H1 (cell line): ENCODE measurements around the gene TIMELESS. TPM values are rescaled to one million over a fixed set of nuclear protein-coding genes. Genes with fewer than 3 reads are reported as not detected.
"Not testable (repeated sequence)": the region's sequence is repeated elsewhere in the genome, so short reads cannot be mapped to it uniquely, and the experiment has no call there.

Experiments
- CTCF ChIA-PET: fragments of 300-600 bp; sonication (Branson Sonifier 250); formaldehyde crosslinking; loops from one replicate; lab custom pipeline; 2021; ENCODE audit not compliant: partially characterized antibody; lab: Charles Lee
- POLR2A ChIA-PET: fragments of 300-600 bp; sonication (Branson Sonifier 250); formaldehyde crosslinking; loops from one replicate; lab custom pipeline; 2021; ENCODE audit warnings: inconsistent platforms; ENCODE audit not compliant: partially characterized antibody; lab: Charles Lee
- DNase-seq, 2 experiments: peaks; one replicate each; pipeline versions ENCODE4 v3.0.0 to v3.0.0-alpha.2; 2010 to 2022; ENCODE audit warnings: low spot score in 2 of 2, low read depth in 1 of 2, mixed read lengths in 1 of 2
- FAIRE-seq: peaks from 2 replicates; lab custom pipeline; 2011; peaks lifted over from hg19 to GRCh38; lab: Jason Lieb, UNC
- H2AFZ ChIP-seq: 2 replicates; pipeline ENCODE4 v1.8.1; 2012; ENCODE audit warnings: low read length, inconsistent platforms
- H2AK5ac ChIP-seq: 2 replicates; pipeline ENCODE4 v1.6.1; 2013; ENCODE audit warnings: low read depth, low read length
- H2BK120ac ChIP-seq: replicated peaks from 2 replicates; pipeline ENCODE3; 2013; ENCODE audit warnings: low read depth, low read length, inconsistent platforms
- H2BK12ac ChIP-seq: 2 replicates; pipeline ENCODE4 v1.6.1; 2013; ENCODE audit warnings: low read depth, low read length
- H2BK15ac ChIP-seq: 2 replicates; pipeline ENCODE4 v1.6.1; 2013; ENCODE audit warnings: low read length
- H2BK20ac ChIP-seq: 2 replicates; pipeline ENCODE4 v1.6.1; 2013; ENCODE audit warnings: low read length
- H2BK5ac ChIP-seq: 2 replicates; pipeline ENCODE4 v1.6.1; 2013; ENCODE audit warnings: low read depth, low read length
- H3K14ac ChIP-seq: 2 replicates; pipeline ENCODE4 v1.6.1; 2013; ENCODE audit warnings: inconsistent platforms; ENCODE audit not compliant: insufficient read length
- H3K18ac ChIP-seq: 2 replicates; pipeline ENCODE4 v1.6.1; 2013; ENCODE audit warnings: low read length; ENCODE audit errors: extremely low read depth
- H3K23ac ChIP-seq: 2 replicates; pipeline ENCODE4 v1.6.1; 2013; ENCODE audit warnings: inconsistent platforms; ENCODE audit not compliant: insufficient read length
- H3K23me2 ChIP-seq: 2 replicates; pipeline ENCODE4 v1.6.1; 2013; ENCODE audit warnings: low read depth, low read length
- H3K27ac ChIP-seq: 2 replicates; pipeline ENCODE4 v1.6.1; 2011; ENCODE audit warnings: low read depth, low read length, inconsistent platforms
- H3K27me3 ChIP-seq, 4 experiments: replicated peaks in 1 of 4; 1 replicate in 1 of 4; 2 replicates in 3 of 4; pipeline versions ENCODE4 v1.6.1 to v1.8.1; 2011 to 2013; ENCODE audit warnings: low read length in 3 of 4, mild to moderate bottlenecking in 3 of 4, inconsistent platforms in 2 of 4, mixed read lengths in 2 of 4, moderate library complexity in 1 of 4; ENCODE audit not compliant: control insufficient read depth in 3 of 4, insufficient read depth in 3 of 4; ENCODE audit errors: extremely low read depth in 1 of 4
- H3K36me3 ChIP-seq, 4 experiments: 2 replicates each; pipeline versions ENCODE4 v1.6.1 to v1.8.1; 2011 to 2013; ENCODE audit warnings: mild to moderate bottlenecking in 4 of 4, low read length in 3 of 4, moderate library complexity in 2 of 4, control low read depth in 1 of 4, inconsistent platforms in 1 of 4; ENCODE audit not compliant: insufficient read depth in 4 of 4, control insufficient read depth in 2 of 4
- H3K4ac ChIP-seq: replicated peaks from 2 replicates; pipeline ENCODE3; 2013; ENCODE audit warnings: low read length, low read depth, mixed read lengths, inconsistent platforms; ENCODE audit not compliant: insufficient read length
- H3K4me1 ChIP-seq, 4 experiments: replicated peaks in 1 of 4; 1 replicate in 1 of 4; 2 replicates in 3 of 4; pipeline versions ENCODE4 v1.6.1 to v1.8.1; 2011 to 2013; ENCODE audit warnings: low read length in 3 of 4, inconsistent platforms in 2 of 4, mixed read lengths in 1 of 4; ENCODE audit not compliant: insufficient read depth in 4 of 4, control insufficient read depth in 3 of 4
- H3K4me2 ChIP-seq, 2 experiments: 2 replicates each; pipeline versions ENCODE4 v1.6.1 to v1.8.1; 2011 to 2013; ENCODE audit warnings: low read depth in 2 of 2, low read length in 2 of 2, control low read depth in 1 of 2, inconsistent platforms in 1 of 2, mild to moderate bottlenecking in 1 of 2; ENCODE audit not compliant: insufficient read depth in 1 of 2
- H3K4me3 ChIP-seq, 4 experiments: fragments of 200-600, 300-600 bp in 1 of 4; sonication (generic), shearing (Covaris generic), sonication (Bioruptor Twin) in 1 of 4; 2 replicates each; pipeline versions ENCODE4 v1.5.1 to v1.8.1; 2011 to 2016; ENCODE audit warnings: low read length in 4 of 4, low read depth in 3 of 4, control low read depth in 2 of 4, inconsistent platforms in 2 of 4, mild to moderate bottlenecking in 2 of 4, mixed read lengths in 1 of 4, moderate library complexity in 1 of 4; ENCODE audit not compliant: insufficient read depth in 2 of 4; ENCODE audit errors: extremely low read depth in 1 of 4
- H3K56ac ChIP-seq: replicated peaks from 2 replicates; pipeline ENCODE3; 2013; ENCODE audit warnings: low read depth, mild to moderate bottlenecking, mixed read lengths, low read length, inconsistent platforms; ENCODE audit not compliant: insufficient read length
- H3K79me1 ChIP-seq: 2 replicates; pipeline ENCODE4 v1.6.1; 2013; ENCODE audit warnings: low read depth, low read length, control low read depth
- H3K79me2 ChIP-seq, 2 experiments: 2 replicates each; pipeline versions ENCODE4 v1.6.1 to v1.8.1; 2012 to 2013; ENCODE audit warnings: low read length in 2 of 2, mild to moderate bottlenecking in 2 of 2, inconsistent platforms in 1 of 2; ENCODE audit not compliant: insufficient read depth in 2 of 2, control insufficient read depth in 1 of 2
- H3K9ac ChIP-seq, 4 experiments: replicated peaks in 1 of 4; 1 replicate in 1 of 4; 2 replicates in 3 of 4; pipeline versions ENCODE4 v1.6.1 to v1.8.1; 2011 to 2013; ENCODE audit warnings: low read depth in 3 of 4, low read length in 3 of 4, control low read depth in 2 of 4, mild to moderate bottlenecking in 2 of 4, moderate library complexity in 2 of 4, inconsistent platforms in 1 of 4; ENCODE audit errors: extremely low read depth in 1 of 4
- H3K9me3 ChIP-seq, 2 experiments: 2 replicates each; pipeline versions ENCODE4 v1.6.1 to v1.8.1; 2012 to 2013; ENCODE audit warnings: mild to moderate bottlenecking in 2 of 2, moderate library complexity in 2 of 2, control low read depth in 1 of 2, inconsistent platforms in 1 of 2, low read depth in 1 of 2, low read length in 1 of 2, mixed read lengths in 1 of 2; ENCODE audit not compliant: insufficient read depth in 2 of 2
- H4K20me1 ChIP-seq, 2 experiments: replicated peaks in 1 of 2; 2 replicates each; pipeline versions ENCODE3 to v1.8.1; 2011 to 2013; ENCODE audit warnings: inconsistent platforms in 2 of 2, low read length in 2 of 2, mild to moderate bottlenecking in 1 of 2; ENCODE audit not compliant: insufficient read depth in 2 of 2, control insufficient read depth in 1 of 2
- H4K5ac ChIP-seq: 2 replicates; pipeline ENCODE4 v1.6.1; 2013; ENCODE audit warnings: low read length, low read depth, mixed read lengths, inconsistent platforms; ENCODE audit not compliant: insufficient read length
- H4K8ac ChIP-seq: 2 replicates; pipeline ENCODE4 v1.8.0; 2013; ENCODE audit warnings: mild to moderate bottlenecking, moderate library complexity, low read length, inconsistent platforms; ENCODE audit not compliant: insufficient read depth; ENCODE audit errors: extremely low read depth
- H4K91ac ChIP-seq: replicated peaks from 2 replicates; pipeline ENCODE3; 2013; ENCODE audit warnings: low read length, mixed read lengths, inconsistent platforms; ENCODE audit not compliant: insufficient read length
- WGBS, 2 experiments: shearing (Covaris generic) in 1 of 2; methylation state at CpG; one replicate each; pipeline versions ENCODE4 v1.1.6 to v1.1.7; 2013 to 2015; ENCODE audit warnings: low lambda C conversion rate in 2 of 2, mixed read lengths in 2 of 2, inconsistent platforms in 1 of 2, low coverage in 1 of 2, missing lambda C conversion rate in 1 of 2; ENCODE audit not compliant: insufficient replicate concordance in 2 of 2, insufficient coverage in 1 of 2, insufficient read length in 1 of 2; ENCODE audit errors: extremely low coverage in 1 of 2, missing lambda C conversion rate in 1 of 2; 5-methylcytosine and 5-hydroxymethylcytosine counted together
- polyA plus RNA-seq, 7 experiments: library from polyadenylated mRNA; depleted of rRNA in 3 of 7; stranded (reverse) in 5 of 7; unstranded in 2 of 7; fragments of >200 nt in 5 of 7; fragments of 200-250 nt in 2 of 7; gene quantifications; 1 replicate in 5 of 7; 2 replicates in 1 of 7; 4 replicates in 1 of 7; pipeline versions ENCODE4 v1.2.1 to v1.2.3, GENCODE V29; 2011 to 2013; ENCODE audit warnings: missing spikeins in 2 of 7, mixed read lengths in 2 of 7
- total RNA-seq: library from RNA; stranded (reverse); fragmentation: NEBNext Ultra II Directional; extraction: Animal tissue kit (Norgen Biotek cat#: 25700); gene quantifications from 2 replicates; pipeline ENCODE4 v1.2.1, GENCODE V29; 2021

TIMELESS gene
- total and polyA plus RNA-seq, 2 of the 8 experiments (the other 6 are each of a cell fraction or from before 2014, with no cell fraction given): 17.1 to 86.7 TPM

GRCh38 chr12:56401125-56401524 is 48.1 kb downstream of the TIMELESS start:
- H3K4me1 ChIP-seq, H4K91ac ChIP-seq, H2BK15ac ChIP-seq, H2BK12ac ChIP-seq, H3K23ac ChIP-seq, H4K20me1 ChIP-seq, H3K9me3 ChIP-seq, H2BK120ac ChIP-seq, H4K8ac ChIP-seq, H3K4me3 ChIP-seq, CTCF ChIA-PET, FAIRE-seq, H3K4ac ChIP-seq, H3K27me3 ChIP-seq, H3K23me2 ChIP-seq, DNase-seq, H4K5ac ChIP-seq, H3K18ac ChIP-seq, H2AK5ac ChIP-seq, H2AFZ ChIP-seq, H3K79me1 ChIP-seq, H3K27ac ChIP-seq, H3K56ac ChIP-seq, H2BK20ac ChIP-seq, H3K79me2 ChIP-seq, H3K14ac ChIP-seq, POLR2A ChIA-PET, H2BK5ac ChIP-seq, H3K9ac ChIP-seq, H3K36me3 ChIP-seq, H3K4me2 ChIP-seq: not testable (repeated sequence)
- 100% methylated on average over 1 of the region's 3 CpGs; no CpG with 5 or more reads in 1 of the 2 experiments for WGBS, 2 experiments

- H3K79me2 ChIP-seq, POLR2A ChIA-PET, H3K4me3 ChIP-seq, H3K4me2 ChIP-seq, H3K23ac ChIP-seq, H3K18ac ChIP-seq, FAIRE-seq, H2BK120ac ChIP-seq, H2BK15ac ChIP-seq, H2BK12ac ChIP-seq, H3K36me3 ChIP-seq, H3K4ac ChIP-seq, DNase-seq, H2BK5ac ChIP-seq, H4K20me1 ChIP-seq, H3K79me1 ChIP-seq, H3K27me3 ChIP-seq, H3K9ac ChIP-seq, H3K4me1 ChIP-seq, H2AFZ ChIP-seq, H4K91ac ChIP-seq, H2AK5ac ChIP-seq, H4K5ac ChIP-seq, H3K56ac ChIP-seq, CTCF ChIA-PET, H2BK20ac ChIP-seq, H4K8ac ChIP-seq, H3K14ac ChIP-seq, H3K23me2 ChIP-seq, H3K9me3 ChIP-seq, H3K27ac ChIP-seq: not testable (repeated sequence)
- WGBS, 2 experiments: 88% methylated on average over 3 of the region's 3 CpGs; no CpG with 5 or more reads in 1 of the 2 experiments
Observed at GRCh38 chr12:56399466-56399865, 49.8 kb downstream of the TIMELESS start.
